ENCODE data around the gene BEST1. TPM values are rescaled to one million over a fixed set of nuclear protein-coding genes. Genes with fewer than 3 reads are reported as not detected.
"Not testable (repeated sequence)": the region's sequence is repeated elsewhere in the genome, so short reads cannot be mapped to it uniquely, and the experiment has no call there.

BEST1 gene
- polyA plus RNA-seq, 2 of the 4 experiments (the other 2 are of a cell fraction): 1.2 to 1.9 TPM

GRCh38 chr11:61949169-61950034, 749 bp upstream of the BEST1 start (continued):
- TF ChIP-seq NFE2L2 (conservative IDR thresholded peaks at IDR 0.05; ENCODE audit: low read length): no peak
- TF ChIP-seq RNF2 (IDR thresholded peaks at IDR 0.05; ENCODE audit: borderline replicate concordance, low read depth): no peak
- no peak for TF ChIP-seq POLR2AphosphoS2 (conservative IDR thresholded peaks at IDR 0.05; ENCODE audit: low read length)

DNA sequence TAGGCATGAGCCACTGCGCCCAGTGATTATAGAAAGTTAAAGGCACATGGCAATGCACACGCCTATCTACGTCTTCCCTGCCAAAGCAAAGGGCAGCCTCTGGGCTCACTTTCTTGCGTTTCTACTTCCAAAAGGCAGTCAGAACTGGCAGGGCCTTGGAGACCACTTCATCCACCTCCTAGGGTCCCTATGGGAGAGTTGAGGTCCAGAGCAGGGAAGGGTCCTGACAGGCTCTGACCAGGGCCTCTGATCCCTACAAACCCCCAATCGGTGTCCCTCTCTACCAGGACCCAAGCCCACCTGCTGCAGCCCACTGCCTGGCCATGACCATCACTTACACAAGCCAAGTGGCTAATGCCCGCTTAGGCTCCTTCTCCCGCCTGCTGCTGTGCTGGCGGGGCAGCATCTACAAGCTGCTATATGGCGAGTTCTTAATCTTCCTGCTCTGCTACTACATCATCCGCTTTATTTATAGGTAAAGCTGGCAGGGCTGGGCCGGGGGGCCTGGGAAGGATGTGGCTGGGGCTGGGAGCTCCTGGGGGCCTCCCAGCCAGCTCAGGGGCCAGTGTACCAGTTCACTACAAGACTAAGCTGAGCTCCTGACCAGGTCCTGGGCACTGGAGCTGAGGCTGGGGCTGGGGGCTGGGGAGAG, 1.5 kb downstream of the BEST1 start:
- WGBS (ENCODE audit: missing lambda C conversion rate): 86% methylated on average over 11 of the region's 11 CpGs
- ChIA-PET CTCF (interaction anchor here (0.6 to 11.9 kb wide), 11 partner anchors 9 to 159 kb away, joined by 3 to 565 read pairs (median 5); partner anchors contain the start of gene FEN1), POLR2A (interaction anchor here (0.6 to 2.4 kb wide), 2 partner anchors 10 to 16 kb away, joined by 4 to 5 read pairs; partner anchors contain the start of gene FTH1)
- H3K4me1 ChIP-seq: peaks cover 69% of the 10 kb centered on the region
- DNase-seq (ENCODE audit: low read depth in 1 of 2, low spot score in 1 of 2) (no peak), FAIRE-seq (no peak), ATAC-seq (no peak)
- TF ChIP-seq KDM1A (IDR thresholded peaks at IDR 0.05; ENCODE audit: low read depth) (no peak), ZSCAN20 (CRISPR knock-in tag; IDR thresholded peaks at IDR 0.05) (no peak), TP53 (CRISPR knock-in tag; IDR thresholded peaks at IDR 0.05) (no peak), ESRRA (IDR thresholded peaks at IDR 0.05; ENCODE audit: borderline replicate concordance, low read length) (no peak), EHMT2 (IDR thresholded peaks at IDR 0.05; ENCODE audit: low read depth) (no peak), BHLHE40 (IDR thresholded peaks at IDR 0.05; ENCODE audit: low read depth, low read length) (no peak), JUN (IDR thresholded peaks at IDR 0.05) (no peak)
- H3K9me3 ChIP-seq: no peaks in the 10 kb centered on the region
- H3K4me3 ChIP-seq: no peak overlapping the region
- peak overlapping the region; percentile 80 to 88; a peak in 5 of 6 replicates for H3K27ac ChIP-seq
- H3K4me2 ChIP-seq: no peak overlapping the region

- no peak for FAIRE-seq
- WGBS (ENCODE audit: missing lambda C conversion rate): 45% methylated on average over 3 of the region's 3 CpGs
Measured at GRCh38 chr11:61952882-61953281, 2.7 kb downstream of the BEST1 start.

DNA sequence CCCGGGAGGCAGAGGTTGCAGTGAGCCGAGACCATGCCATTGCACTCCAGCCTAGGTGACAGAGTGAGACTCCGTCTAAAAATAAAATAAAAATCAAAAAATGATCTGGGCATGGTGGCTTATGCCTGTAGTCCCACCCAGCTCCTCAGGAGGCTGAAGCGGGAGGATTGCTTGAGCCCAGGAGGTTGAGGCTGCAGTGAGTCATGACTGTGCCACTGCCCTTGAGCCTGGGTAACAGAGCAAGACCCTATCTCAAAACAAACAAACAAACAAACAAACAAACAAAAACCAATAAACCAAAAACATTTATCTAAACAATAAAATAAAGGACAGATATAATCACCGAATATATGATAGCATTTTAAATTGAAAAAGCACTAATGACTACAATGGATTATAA, 3.5 kb downstream of the BEST1 start:
- WGBS (ENCODE audit: missing lambda C conversion rate): 92% methylated on average over 5 of the region's 5 CpGs
- DNase-seq (ENCODE audit: low read depth in 1 of 2, low spot score in 1 of 2); H3K9me3 ChIP-seq; H3K4me3 ChIP-seq; POLR2A ChIA-PET; H3K4me2 ChIP-seq; FAIRE-seq; ATAC-seq: not testable (repeated sequence)
- CTCF ChIA-PET: interaction anchor here (0.6 to 11.9 kb wide), 3 partner anchors 19 to 866 kb away, joined by 3 to 565 read pairs (median 3); no protein-coding TSS in a partner anchor
- peaks cover 54% of the 10 kb centered on the region for H3K4me1 ChIP-seq
- H3K27ac ChIP-seq: peak overlapping the region; percentile 80 to 88; a peak in 5 of 6 replicates

More at GRCh38 chr11:61952882-61953281, 2.7 kb downstream of the BEST1 start:
- ChIA-PET POLR2A (interaction anchor here (2.4 kb wide), 1 partner anchor 9 kb away, joined by 5 read pairs; no protein-coding TSS in a partner anchor), CTCF (interaction anchor here (0.6 to 11.9 kb wide), 8 partner anchors 8 to 867 kb away, joined by 3 to 565 read pairs (median 4); no protein-coding TSS in a partner anchor)
- TF ChIP-seq PHF8 (IDR thresholded peaks at IDR 0.05; ENCODE audit: borderline replicate concordance, low read depth): no peak
- TF ChIP-seq HOXB13 (CRISPR knock-in tag; IDR thresholded peaks at IDR 0.05; ENCODE audit: low read depth): no peak
- TF ChIP-seq CBX8 (IDR thresholded peaks at IDR 0.05): no peak
- ATAC-seq: no peak
- Histone ChIP-seq H3K27ac (peak overlapping the region; percentile 80 to 88; a peak in 5 of 6 replicates), H3K4me2 (no peak overlapping the region), H3K4me1 (peaks cover 61% of the 10 kb centered on the region), H3K9me3 (no peaks in the 10 kb centered on the region), H3K4me3 (no peak overlapping the region)
- no peak for DNase-seq (ENCODE audit: low read depth in 1 of 2, low spot score in 1 of 2)

DNA sequence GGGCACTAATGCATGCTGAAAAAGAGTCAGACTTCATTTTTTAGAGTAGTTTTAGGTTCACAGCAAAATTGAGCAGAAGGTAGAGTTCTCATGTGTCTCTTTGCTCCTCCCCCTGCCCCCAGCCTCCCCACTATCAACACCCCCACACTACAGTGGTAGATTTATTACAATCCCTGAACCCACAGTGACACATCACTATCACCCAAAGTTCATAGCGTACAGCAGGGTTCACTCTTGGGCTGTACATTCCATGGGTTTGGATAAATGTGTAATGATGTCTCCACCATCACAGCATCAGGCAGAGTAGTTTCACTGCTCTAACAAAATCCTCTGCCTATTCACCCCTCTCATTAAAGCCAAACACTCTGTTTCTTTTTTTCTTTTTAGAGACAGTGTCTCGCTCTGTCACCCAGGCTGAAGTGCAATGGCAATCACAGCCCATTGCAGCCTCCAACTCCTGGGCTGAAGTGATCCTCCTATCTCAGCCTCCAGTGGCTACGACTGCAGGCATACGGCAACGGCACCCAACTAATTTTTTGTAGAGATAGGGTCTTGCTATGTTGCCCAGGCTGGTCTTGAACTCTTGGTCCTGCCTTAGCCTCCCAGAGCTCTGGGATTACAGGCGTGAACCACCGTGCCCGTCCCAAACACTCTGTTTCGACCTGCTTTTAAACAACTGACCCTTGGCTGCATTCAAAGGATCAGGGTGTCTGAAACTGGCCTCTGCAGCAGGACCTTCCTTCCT, 4.1 kb downstream of the BEST1 start:
- peak; percentile 19 to 28; a peak in 2 of 5 replicates for TF ChIP-seq RAD21 (conservative IDR thresholded peaks at IDR 0.05 in 1 of 2, IDR thresholded peaks at IDR 0.05 in 1 of 2)
- no peak for TF ChIP-seq EP300 (IDR thresholded peaks at IDR 0.05)
- no peak for TF ChIP-seq ZSCAN20 (CRISPR knock-in tag; IDR thresholded peaks at IDR 0.05)
- no peak for TF ChIP-seq ZFP36 (IDR thresholded peaks at IDR 0.05; ENCODE audit: borderline replicate concordance, partially characterized antibody)
- TF ChIP-seq KDM5A (IDR thresholded peaks at IDR 0.05): no peak
- TF ChIP-seq NR3C1 (IDR thresholded peaks at IDR 0.05): no peak
- H3K27ac ChIP-seq: peak overlapping the region; percentile 80 to 88
- H3K4me2 ChIP-seq: peak overlapping the region; percentile 68
- ChIA-PET POLR2A (interaction anchor here (0.7 to 1.1 kb wide), 4 partner anchors 9 to 196 kb away, joined by 4 to 7 read pairs (median 6); partner anchors contain the start of gene FTH1), CTCF (interaction anchor here (1.0 to 11.9 kb wide), 8 partner anchors 9 to 157 kb away, joined by 3 to 565 read pairs (median 6); no protein-coding TSS in a partner anchor)
- WGBS (ENCODE audit: missing lambda C conversion rate): 88% methylated on average over 9 of the region's 9 CpGs
- ATAC-seq (peak in 1 of 2 experiments; percentile 19; a peak in 2 of 6 replicates), DNase-seq (ENCODE audit: low read depth in 1 of 2, low spot score in 1 of 2) (peak in 1 of 2 experiments; percentile 36), FAIRE-seq (no peak)
- peaks cover 54% of the 10 kb centered on the region for H3K4me1 ChIP-seq
- no peak overlapping the region for H3K4me3 ChIP-seq
- H3K9me3 ChIP-seq: no peaks in the 10 kb centered on the region

Measured in A549 (cell line).